Gastroesophageal sphincter (tissue), 4 donors: ENCODE data around the gene FCHO2. TPM values are rescaled to one million over a fixed set of nuclear protein-coding genes. Genes with fewer than 3 reads are reported as not detected.

ENCODE experiments used
- ATAC-seq: fragments of 150-250 bp; one replicate; pipeline ENCODE4 v1.9.1; 2016; ENCODE audit warnings: mild to moderate bottlenecking, moderate library complexity
- H3K27ac ChIP-seq, 4 donors: fragments of 200-600 bp; sonication (generic) in 3 of 4; 1 replicate in 3 of 4; 2 replicates in 1 of 4; pipeline ENCODE4 v1.5.1; 2016 to 2019
- H3K27me3 ChIP-seq: fragments of 200-600 bp; sonication (generic); one replicate; pipeline ENCODE4 v1.5.1; 2019
- H3K36me3 ChIP-seq, 2 donors: fragments of 200-600 bp; sonication (generic); one replicate each; pipeline ENCODE4 v1.5.1; 2019; ENCODE audit warnings: control low read depth in 1 of 2
- H3K4me1 ChIP-seq, 3 donors: fragments of 200-600 bp; sonication (generic); 1 replicate in 2 of 3; 2 replicates in 1 of 3; pipeline ENCODE4 v1.5.1; 2016 to 2019; ENCODE audit warnings: control low read depth in 2 of 3
- H3K4me3 ChIP-seq, 2 donors: fragments of 200-600 bp; sonication (generic); one replicate each; pipeline ENCODE4 v1.5.1; 2019; ENCODE audit warnings: mild to moderate bottlenecking in 1 of 2, moderate library complexity in 1 of 2
- H3K9me3 ChIP-seq, 3 donors: fragments of 200-600 bp; sonication (generic); one replicate each; pipeline ENCODE4 v1.5.1; 2017 to 2019; ENCODE audit warnings: control low read depth in 2 of 3
- CTCF ChIP-seq, 4 experiments: fragments of 200-600 bp in 2 of 4; fragments of 450-650 bp in 2 of 4; sonication (generic) in 1 of 4; IDR thresholded peaks; one replicate each; pipeline ENCODE4 v1.5.1; 2017 to 2019; ENCODE audit warnings: antibody characterized with exemption in 4 of 4, mild to moderate bottlenecking in 2 of 4, moderate library complexity in 2 of 4
- EP300 ChIP-seq: sonication (generic); formaldehyde crosslinking; IDR thresholded peaks from one replicate; pipeline ENCODE4 v1.6.1; 2017; ENCODE audit warnings: antibody characterized with exemption, mild to moderate bottlenecking
- POLR2A ChIP-seq, 2 donors: fragments of 450-650 bp; IDR thresholded peaks; one replicate each; pipeline ENCODE4 v1.6.1; 2017; ENCODE audit warnings: antibody characterized with exemption in 2 of 2, mild to moderate bottlenecking in 2 of 2, moderate library complexity in 1 of 2
- POLR2AphosphoS5 ChIP-seq: sonication (generic); formaldehyde crosslinking; IDR thresholded peaks from one replicate; pipeline ENCODE4 v1.6.1; 2017; ENCODE audit warnings: antibody characterized with exemption
- WGBS, 2 donors: methylation state at CpG; one replicate each; pipeline ENCODE4 v1.1.5; 2018; ENCODE audit warnings: low coverage in 1 of 2; 5-methylcytosine and 5-hydroxymethylcytosine counted together
- total RNA-seq, 4 donors: library from RNA; depleted of rRNA; stranded (reverse); fragments of >200 nt; gene quantifications; one replicate each; pipeline ENCODE4 v1.1.0, GENCODE V29; 2016

The FCHO2 gene
- total RNA-seq, 4 donors from 2014 or later = 27.3 to 36.3 (median 30.1) TPM

GRCh38 chr5:73094415-73094814 is 138.6 kb downstream of the FCHO2 start:
- H3K9me3 ChIP-seq = peaks cover 0 to 29% (median 0%) of the 10 kb centered on the region in 3 donors
- TF ChIP-seq EP300 = no peak
- TF ChIP-seq POLR2AphosphoS5 = no peak
- TF ChIP-seq CTCF (IDR thresholded peaks at IDR 0.05) = no peak
- no peak for TF ChIP-seq POLR2A (IDR thresholded peaks at IDR 0.05)
- 46 to 71% methylated on average over 1 of the region's 1 CpG for WGBS, 2 donors
- no peaks in the 10 kb centered on the region for H3K27me3 ChIP-seq
- peaks cover 0 to 27% of the 10 kb centered on the region in 2 donors for H3K36me3 ChIP-seq
- H3K4me1 ChIP-seq = no peaks in the 10 kb centered on the region
- H3K27ac ChIP-seq = no peak overlapping the region
- H3K4me3 ChIP-seq = no peak overlapping the region
- no peak for ATAC-seq

- no peak for ATAC-seq
- no peak overlapping the region for H3K4me3 ChIP-seq
- no peak for TF ChIP-seq EP300
- TF ChIP-seq POLR2A (IDR thresholded peaks at IDR 0.05) = no peak
- TF ChIP-seq POLR2AphosphoS5 = no peak
- TF ChIP-seq CTCF (IDR thresholded peaks at IDR 0.05) = no peak
- H3K4me1 ChIP-seq = no peaks in the 10 kb centered on the region
- WGBS, 2 donors = 87 to 93% methylated on average over 3 to 6 of the region's 6 CpGs
- H3K27ac ChIP-seq = no peak overlapping the region
- peaks cover 0 to 27% of the 10 kb centered on the region in 2 donors for H3K36me3 ChIP-seq
- H3K9me3 ChIP-seq = peaks cover 0 to 29% (median 0%) of the 10 kb centered on the region in 3 donors
- H3K27me3 ChIP-seq = no peaks in the 10 kb centered on the region
Measured at GRCh38 chr5:73095564-73096238, 139.9 kb downstream of the FCHO2 start.

- H3K4me1 ChIP-seq = no peaks in the 10 kb centered on the region
- H3K27me3 ChIP-seq = no peaks in the 10 kb centered on the region
- no peak overlapping the region for H3K27ac ChIP-seq
- no peak overlapping the region for H3K4me3 ChIP-seq
- TF ChIP-seq POLR2AphosphoS5 (no peak), CTCF (IDR thresholded peaks at IDR 0.05) (no peak), EP300 (no peak), POLR2A (IDR thresholded peaks at IDR 0.05) (no peak)
- H3K36me3 ChIP-seq = peaks cover 0 to 22% of the 10 kb centered on the region in 2 donors
- H3K9me3 ChIP-seq = peaks cover 0 to 29% (median 0%) of the 10 kb centered on the region in 3 donors
- 100% methylated on average over 1 of the region's 1 CpG for WGBS, 2 donors
- ATAC-seq = no peak
Measured at GRCh38 chr5:73096239-73096575, 140.4 kb downstream of the FCHO2 start.

- H3K27ac ChIP-seq = no peak overlapping the region
- no peaks in the 10 kb centered on the region for H3K4me1 ChIP-seq
- peaks cover 0 to 7% of the 10 kb centered on the region in 2 donors for H3K36me3 ChIP-seq
- H3K27me3 ChIP-seq = no peaks in the 10 kb centered on the region
- ATAC-seq = no peak
- no peak for TF ChIP-seq CTCF (IDR thresholded peaks at IDR 0.05)
- TF ChIP-seq EP300 = no peak
- no peak for TF ChIP-seq POLR2AphosphoS5
- no peak for TF ChIP-seq POLR2A (IDR thresholded peaks at IDR 0.05)
- no peak overlapping the region for H3K4me3 ChIP-seq
- 83 to 89% methylated on average over 2 of the region's 2 CpGs for WGBS, 2 donors
- H3K9me3 ChIP-seq = peaks cover 0 to 29% (median 0%) of the 10 kb centered on the region in 3 donors
Measured at GRCh38 chr5:73097740-73098139, 141.9 kb downstream of the FCHO2 start.

- H3K4me1 ChIP-seq = no peaks in the 10 kb centered on the region
- H3K27me3 ChIP-seq = no peaks in the 10 kb centered on the region
- no peak overlapping the region for H3K4me3 ChIP-seq
- H3K9me3 ChIP-seq = peaks cover 0 to 29% (median 0%) of the 10 kb centered on the region in 3 donors
- H3K36me3 ChIP-seq = peaks cover 0 to 6% of the 10 kb centered on the region in 2 donors
- no peak for ATAC-seq
- no peak overlapping the region for H3K27ac ChIP-seq
- WGBS, 2 donors = 85 to 86% methylated on average over 3 of the region's 4 CpGs
- no peak for TF ChIP-seq CTCF (IDR thresholded peaks at IDR 0.05)
Measured at GRCh38 chr5:73100109-73100508, 144.3 kb downstream of the FCHO2 start.
